Measurements from ENCODE around the gene GRID1.

GRID1 gene

GRCh38 chr10:86368987-86369386 lies 2.4 kb upstream of the GRID1 start:
- DNase-seq: no peak

DNA sequence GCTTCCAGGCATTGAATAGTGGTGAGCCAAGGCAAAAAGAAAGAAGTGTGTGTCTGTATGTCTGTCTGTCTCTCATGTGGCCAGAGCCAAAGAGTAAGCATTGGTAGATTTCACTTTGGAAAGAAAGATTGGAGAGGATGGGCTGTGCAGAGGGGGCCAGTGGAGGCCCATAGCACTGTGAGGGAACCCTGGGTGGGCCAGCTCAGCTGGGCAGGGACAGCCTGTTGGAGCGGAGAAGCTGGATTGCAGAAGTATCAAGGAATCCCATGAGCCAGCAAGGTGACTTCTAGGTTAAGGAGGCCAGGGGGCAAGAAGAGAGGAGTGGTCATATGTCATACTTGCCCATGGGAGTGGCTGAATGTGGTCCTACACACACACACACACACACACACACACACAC lies 1.5 kb upstream of the GRID1 start:
- no peak for DNase-seq

DNA sequence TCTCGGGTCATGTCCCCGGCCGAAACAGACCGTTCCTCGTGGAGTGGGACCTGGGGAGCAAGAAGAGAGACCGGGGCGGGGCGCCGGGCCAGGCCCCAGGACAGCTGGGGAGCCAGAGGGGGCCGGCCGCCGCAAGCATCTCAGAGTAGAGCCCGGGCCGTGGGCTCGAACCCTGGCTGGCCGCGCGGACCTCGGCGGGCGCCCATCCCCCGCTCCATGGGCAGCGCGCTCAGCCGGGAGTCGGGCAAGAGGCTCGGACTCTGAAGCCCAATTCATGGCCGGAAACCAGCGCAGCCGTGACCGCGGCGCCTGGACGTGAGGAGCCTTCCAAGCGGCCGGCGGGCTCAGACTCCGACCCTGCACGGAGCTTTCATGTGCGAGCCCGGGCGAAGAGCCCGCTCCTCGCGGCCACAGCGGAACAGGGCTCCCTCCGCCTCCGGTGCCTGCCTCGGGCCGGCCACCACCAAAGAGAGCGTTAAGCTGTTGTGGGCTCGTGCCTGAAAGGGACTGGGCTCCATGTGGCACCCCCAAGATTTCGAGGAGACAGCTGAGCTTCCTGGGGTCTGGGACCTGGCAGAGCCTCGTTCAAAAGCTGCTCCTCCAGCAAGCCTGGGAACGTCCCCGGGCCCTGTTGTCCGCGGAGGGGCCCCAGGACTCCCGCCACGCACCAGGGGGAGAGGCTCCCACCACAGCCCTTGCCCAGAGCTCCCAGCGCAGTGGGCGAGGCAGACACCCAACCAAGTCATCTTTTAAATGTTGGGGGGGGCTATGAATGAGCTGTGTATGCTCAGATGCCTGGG lies 757 bp upstream of the GRID1 start:
- no peak for DNase-seq

- no peak for DNase-seq
These were observed 232 bp upstream of the GRID1 start for GRCh38 chr10:86366902-86367151.

GRCh38 chr10:86365346-86366032 lies 1.1 kb downstream of the GRID1 start:
- no peak for DNase-seq

DNA sequence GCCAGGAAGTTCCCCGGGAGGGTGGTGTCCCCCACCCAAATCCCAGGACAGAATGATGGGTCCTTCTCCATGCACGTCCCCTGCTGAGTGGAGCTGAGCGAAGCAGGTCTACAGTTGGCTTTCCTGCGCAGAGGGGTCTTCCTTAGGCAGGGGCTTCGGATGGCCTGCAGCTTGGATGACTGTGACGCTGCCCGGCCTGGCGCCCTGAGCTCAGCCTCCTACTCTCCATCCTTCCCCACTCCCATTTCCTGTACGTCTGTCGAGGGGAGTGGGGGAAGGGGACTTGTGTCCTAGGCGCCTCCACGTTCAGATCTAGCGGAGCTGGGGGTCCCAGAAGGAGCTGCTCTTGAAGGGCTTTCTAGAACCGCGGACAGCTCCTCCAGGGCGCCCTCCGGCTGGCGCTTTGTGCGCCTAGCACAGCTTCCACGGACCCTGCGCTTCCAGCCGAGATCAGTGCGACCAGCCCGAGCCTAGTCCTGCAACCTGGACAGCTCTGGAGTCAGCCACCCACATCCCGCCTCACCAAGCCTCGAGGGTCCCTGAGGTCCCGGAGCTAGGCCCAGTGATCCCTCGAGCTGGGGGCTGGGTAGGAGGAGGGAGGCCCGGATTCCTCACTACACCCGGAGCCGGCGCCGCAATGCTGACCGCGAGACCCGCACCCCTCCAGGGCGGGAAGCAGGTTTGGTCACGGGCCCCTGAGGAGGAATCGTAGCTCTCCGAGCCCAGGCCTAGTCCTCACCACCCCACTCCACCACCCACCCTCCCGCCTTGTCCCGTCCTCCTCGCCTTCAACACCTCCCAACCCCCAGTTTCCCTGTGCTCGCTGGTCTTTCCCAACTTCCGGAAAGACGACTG lies 1.9 kb downstream of the GRID1 start:
- DNase-seq: no peak

GRCh38 chr10:86363833-86364490 lies 2.6 kb downstream of the GRID1 start:
- peak in 1 of 6 experiments; percentile 3 for DNase-seq

DNA sequence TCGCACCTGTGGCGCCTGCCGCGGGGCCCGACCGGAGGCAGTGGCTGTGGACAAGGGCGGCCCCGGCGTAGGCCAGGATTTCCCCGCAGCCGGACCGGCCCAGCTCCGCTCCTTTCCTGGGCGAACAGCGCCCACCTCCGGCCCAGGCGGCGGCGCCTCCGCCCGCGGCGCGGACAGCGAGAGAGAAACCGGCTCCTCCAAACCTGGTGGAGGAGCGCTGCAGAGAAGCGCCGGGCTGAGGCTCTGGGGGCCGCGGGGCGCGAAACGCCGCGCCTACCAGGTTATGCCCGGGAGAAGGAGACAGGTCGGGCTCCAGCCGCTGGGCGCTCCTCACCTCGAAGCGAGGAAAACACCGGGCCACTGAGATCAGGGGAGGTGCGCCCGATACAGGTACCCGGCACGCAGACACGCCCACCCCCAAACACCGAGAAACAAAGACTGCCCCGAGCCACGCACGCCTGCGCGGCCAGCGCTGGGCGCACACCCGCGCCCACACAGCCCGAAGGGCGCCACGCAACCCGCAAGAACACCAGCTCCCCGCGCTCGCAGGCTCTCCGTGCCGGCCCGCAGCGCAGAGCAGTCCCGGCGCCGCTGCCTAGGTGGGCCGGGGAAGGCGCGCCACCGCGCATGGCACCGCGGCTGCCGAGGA lies 3.3 kb downstream of the GRID1 start:
- no peak for DNase-seq

DNA sequence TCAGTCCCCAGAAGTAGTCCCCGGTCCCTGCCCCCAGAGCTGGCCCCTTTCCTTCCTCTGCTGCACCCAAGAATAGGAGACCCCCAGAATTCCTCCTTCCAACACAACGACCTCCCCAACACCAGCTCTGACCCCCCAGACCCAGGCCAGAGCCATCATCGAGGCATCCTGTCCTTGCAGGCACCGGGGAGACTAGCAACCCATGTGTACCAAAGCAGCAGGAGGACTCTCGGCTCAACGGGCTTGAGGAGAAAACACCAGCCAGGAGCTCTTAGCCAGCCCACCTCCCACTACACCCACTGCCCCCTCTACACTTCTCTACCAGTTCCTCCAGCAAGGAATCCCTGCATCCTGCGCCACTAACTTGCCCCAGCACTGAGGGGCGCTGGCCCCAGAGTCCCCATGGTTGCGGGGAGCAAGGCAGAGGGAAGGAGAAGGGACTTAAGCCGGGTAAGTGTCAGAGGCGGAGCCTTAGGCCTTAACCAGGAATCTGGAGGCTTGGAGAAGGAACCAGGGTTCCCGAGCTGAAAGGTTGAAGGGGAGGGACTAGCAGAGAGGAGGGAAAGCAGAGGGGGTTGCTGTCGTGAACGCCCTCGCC lies 3.9 kb downstream of the GRID1 start:
- no peak for DNase-seq

DNA sequence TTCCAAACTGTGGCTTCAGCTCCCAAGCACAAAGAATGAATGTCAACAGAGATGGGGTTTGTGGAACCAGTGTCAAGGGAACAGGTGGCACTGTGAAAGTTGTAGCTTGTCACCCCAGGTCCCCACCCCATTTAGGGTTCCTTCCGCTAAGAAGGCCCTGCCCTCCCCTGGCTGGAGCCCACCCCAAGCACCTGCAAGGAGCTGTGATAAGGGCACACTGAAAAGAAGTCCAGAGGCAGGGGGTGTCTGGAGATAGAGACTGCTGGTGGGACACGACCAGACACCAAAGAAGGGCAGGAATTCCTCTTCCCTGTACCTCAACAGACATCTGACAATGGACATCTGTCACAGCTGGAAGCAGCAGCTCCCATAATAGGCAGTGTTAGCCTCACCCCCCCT lies 4.5 kb downstream of the GRID1 start:
- DNase-seq: no peak

DNA sequence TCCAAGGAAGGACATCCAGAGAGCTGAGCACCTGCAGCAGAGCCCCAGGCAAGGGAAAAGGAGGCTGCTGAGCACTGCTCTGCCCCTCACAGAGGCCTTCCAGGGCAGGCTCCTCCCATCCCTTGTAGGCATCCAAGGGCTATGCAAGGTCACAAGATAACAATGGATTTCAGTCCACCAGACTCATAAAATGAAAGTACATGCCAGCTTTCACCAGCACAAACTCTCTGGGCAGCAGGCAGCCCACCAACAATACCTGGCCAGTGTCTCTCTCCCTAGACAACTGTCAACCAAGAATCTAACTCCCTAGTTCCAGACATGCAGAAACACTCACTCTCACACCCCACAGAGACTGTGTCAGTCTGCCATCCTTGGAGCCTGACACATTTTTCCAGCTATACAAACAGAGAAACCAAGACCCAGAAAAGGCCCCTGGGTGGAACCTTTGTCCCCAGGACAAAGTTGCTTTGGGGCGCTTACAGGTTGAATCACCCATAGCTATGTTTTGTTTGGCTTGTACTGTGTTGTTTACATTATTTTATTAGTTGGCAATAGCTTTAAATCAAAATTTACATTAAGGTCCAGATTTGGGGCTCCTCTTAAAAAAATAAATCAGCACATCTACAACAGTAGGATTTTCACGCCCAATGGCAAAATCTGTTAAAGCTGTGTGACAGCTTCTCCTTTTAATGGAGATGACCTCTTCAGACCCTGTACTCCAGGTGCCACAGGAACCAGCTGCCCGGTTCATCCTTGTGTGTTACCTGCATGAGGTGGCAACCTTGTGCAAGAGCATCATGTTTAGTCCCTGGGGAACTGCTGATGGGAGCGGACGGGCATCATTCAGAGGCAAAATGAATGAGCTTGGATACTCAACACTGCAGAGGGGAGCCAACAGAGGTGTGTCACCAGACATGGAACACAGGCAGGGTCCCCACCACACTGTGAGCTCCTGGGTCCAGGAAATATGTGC lies 5.2 kb downstream of the GRID1 start:
- DNase-seq: no peak

GRCh38 chr10:86360657-86361056 lies 5.9 kb downstream of the GRID1 start:
- no peak for DNase-seq

- DNase-seq: no peak
These were observed 6.6 kb downstream of the GRID1 start for GRCh38 chr10:86359954-86360353.

DNA sequence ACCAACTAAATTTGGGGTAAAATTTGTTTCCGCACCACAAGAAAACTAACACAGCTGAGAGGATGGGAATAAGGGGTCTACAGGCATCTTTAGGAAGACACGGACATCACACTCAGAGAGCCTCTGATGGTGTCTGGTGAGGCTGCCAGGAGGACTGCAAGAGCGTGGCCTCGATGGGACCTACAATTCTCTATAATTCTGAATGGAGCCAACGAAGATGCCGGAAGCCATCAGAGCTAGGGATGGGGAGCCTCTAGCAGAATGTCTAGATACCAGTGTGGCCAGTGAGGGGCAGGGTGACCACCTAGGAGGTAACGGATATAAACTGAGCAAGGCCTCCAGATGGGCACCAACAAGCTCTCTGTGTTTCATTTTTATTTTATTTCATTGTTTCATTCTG lies 7.5 kb downstream of the GRID1 start:
- no peak for DNase-seq

- DNase-seq: no peak
These were observed 8.9 kb downstream of the GRID1 start for GRCh38 chr10:86357676-86358075.

- DNase-seq: no peak
These were observed 9.6 kb downstream of the GRID1 start for GRCh38 chr10:86357041-86357440.

DNA sequence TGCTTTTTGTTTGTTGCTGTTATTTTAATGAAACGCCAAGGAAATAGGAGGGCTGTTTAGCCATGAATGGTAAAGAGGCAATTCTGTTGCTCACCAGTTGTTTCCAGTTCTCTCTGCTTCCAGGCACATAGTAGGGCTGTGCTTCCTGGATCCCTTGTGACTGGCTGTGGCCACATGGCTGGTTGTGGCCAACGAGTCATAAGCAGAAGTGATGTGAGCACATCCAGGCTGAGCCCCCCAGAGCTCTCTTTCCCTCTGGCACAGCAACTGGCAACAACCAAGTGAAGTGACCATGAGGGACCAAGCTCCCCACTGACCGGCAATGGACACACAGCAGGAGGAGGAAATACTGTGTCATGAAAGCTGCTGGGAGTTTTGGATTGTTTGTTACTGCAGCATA lies 10.3 kb downstream of the GRID1 start:
- no peak for DNase-seq

GRCh38 chr10:86355571-86356038 lies 11.0 kb downstream of the GRID1 start:
- no peak for DNase-seq

GRCh38 chr10:86354761-86355540 lies 11.6 kb downstream of the GRID1 start:
- no peak for DNase-seq

Data from stimulated activated naive CD4-positive, alpha-beta T cell (primary cell).